Body of pancreas (tissue), 4 donors: Measurements from ENCODE around the gene MED14.

Experiments
- POLR2A ChIP-seq, 3 donors: fragments of 450-650 bp; IDR thresholded peaks; one replicate each; pipeline ENCODE4 v1.6.1; 2016; ENCODE audit warnings: antibody characterized with exemption in 3 of 3, mild to moderate bottlenecking in 2 of 3
- TF ChIP-seq, protein P1 (sequence below), 7 experiments: fragments of 450-650 bp in 4 of 7; fragments of 200-600 bp in 3 of 7; sonication (generic) in 3 of 7; IDR thresholded peaks; one replicate each; pipeline ENCODE4 v1.5.1; 2016 to 2019; ENCODE audit warnings: antibody characterized with exemption in 7 of 7

GRCh38 chrX:40729598-40730584, 5.5 kb downstream of the MED14 start:
- TF ChIP-seq, protein P1, sequence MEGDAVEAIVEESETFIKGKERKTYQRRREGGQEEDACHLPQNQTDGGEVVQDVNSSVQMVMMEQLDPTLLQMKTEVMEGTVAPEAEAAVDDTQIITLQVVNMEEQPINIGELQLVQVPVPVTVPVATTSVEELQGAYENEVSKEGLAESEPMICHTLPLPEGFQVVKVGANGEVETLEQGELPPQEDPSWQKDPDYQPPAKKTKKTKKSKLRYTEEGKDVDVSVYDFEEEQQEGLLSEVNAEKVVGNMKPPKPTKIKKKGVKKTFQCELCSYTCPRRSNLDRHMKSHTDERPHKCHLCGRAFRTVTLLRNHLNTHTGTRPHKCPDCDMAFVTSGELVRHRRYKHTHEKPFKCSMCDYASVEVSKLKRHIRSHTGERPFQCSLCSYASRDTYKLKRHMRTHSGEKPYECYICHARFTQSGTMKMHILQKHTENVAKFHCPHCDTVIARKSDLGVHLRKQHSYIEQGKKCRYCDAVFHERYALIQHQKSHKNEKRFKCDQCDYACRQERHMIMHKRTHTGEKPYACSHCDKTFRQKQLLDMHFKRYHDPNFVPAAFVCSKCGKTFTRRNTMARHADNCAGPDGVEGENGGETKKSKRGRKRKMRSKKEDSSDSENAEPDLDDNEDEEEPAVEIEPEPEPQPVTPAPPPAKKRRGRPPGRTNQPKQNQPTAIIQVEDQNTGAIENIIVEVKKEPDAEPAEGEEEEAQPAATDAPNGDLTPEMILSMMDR (IDR thresholded peaks at IDR 0.05): no peak
- no peak for TF ChIP-seq POLR2A (IDR thresholded peaks at IDR 0.05)
